Chondrocyte (in vitro differentiated cells): ENCODE measurements around the gene IQCE. TPM values are rescaled to one million over a fixed set of nuclear protein-coding genes. Genes with fewer than 3 reads are reported as not detected.

Experiments
- DNase-seq: peaks from one replicate; pipeline ENCODE4 v3.0.0; 2021; ENCODE audit warnings: mixed read lengths, low spot score
- H3K27ac Mint-ChIP-seq: one replicate; pipeline ENCODE4 v1.8.0; 2021; ENCODE audit warnings: mild to moderate bottlenecking, moderate library complexity, mixed read lengths; ENCODE audit not compliant: unreplicated experiment
- H3K27me3 Mint-ChIP-seq: 2 replicates; pipeline ENCODE4 v1.8.0; 2021; ENCODE audit warnings: low read depth, mixed read lengths
- H3K36me3 Mint-ChIP-seq: 2 replicates; pipeline ENCODE4 v1.8.0; 2021; ENCODE audit warnings: low read depth, mixed read lengths
- H3K4me1 Mint-ChIP-seq: 2 replicates; pipeline ENCODE4 v1.8.0; 2021; ENCODE audit warnings: low read depth, mild to moderate bottlenecking, mixed read lengths
- H3K4me3 Mint-ChIP-seq: one replicate; pipeline ENCODE4 v1.8.0; 2021; ENCODE audit warnings: mild to moderate bottlenecking, moderate library complexity, mixed read lengths; ENCODE audit not compliant: unreplicated experiment
- H3K9me3 Mint-ChIP-seq: 2 replicates; pipeline ENCODE4 v1.8.0; 2021; ENCODE audit warnings: low read depth, mixed read lengths
- CTCF ChIP-seq: fragments of 200-600 bp; sonication (generic); IDR thresholded peaks from 2 replicates; pipeline ENCODE4 v1.5.0; 2021; ENCODE audit warnings: antibody characterized with exemption, mild to moderate bottlenecking, moderate library complexity
- total RNA-seq: library from RNA; stranded (reverse); gene quantifications from 3 replicates; pipeline ENCODE4 v1.2.1, GENCODE V29; 2021

Gene IQCE
- total RNA-seq, 1 donor from 2014 or later, result 10.0 TPM

- H3K36me3 Mint-ChIP-seq, result no peaks in the 10 kb centered on the region
- peaks cover 35% of the 10 kb centered on the region for H3K4me1 Mint-ChIP-seq
- H3K9me3 Mint-ChIP-seq, result no peaks in the 10 kb centered on the region
- no peak for DNase-seq
- H3K27me3 Mint-ChIP-seq, result no peaks in the 10 kb centered on the region
- TF ChIP-seq CTCF, result no peak
- H3K27ac Mint-ChIP-seq, result no peak overlapping the region
- H3K4me3 Mint-ChIP-seq, result no peak overlapping the region
Measured at GRCh38 chr7:2612445-2613097, 53.8 kb downstream of the IQCE start.

GRCh38 chr7:2613098-2613930 lies 54.5 kb downstream of the IQCE start:
- no peak for TF ChIP-seq CTCF
- Mint-ChIP-seq H3K4me1 (peaks cover 40% of the 10 kb centered on the region), H3K27me3 (no peaks in the 10 kb centered on the region), H3K4me3 (no peak overlapping the region), H3K27ac (peak overlapping the region; percentile 84), H3K36me3 (no peaks in the 10 kb centered on the region), H3K9me3 (no peaks in the 10 kb centered on the region)
- DNase-seq, result no peak

- no peak for TF ChIP-seq CTCF
- DNase-seq, result no peak
- H3K36me3 Mint-ChIP-seq, result no peaks in the 10 kb centered on the region
Measured at GRCh38 chr7:2613931-2614600, 55.3 kb downstream of the IQCE start.

GRCh38 chr7:2614631-2615330 lies 56.0 kb downstream of the IQCE start:
- peak overlapping the region; percentile 24 for H3K27ac Mint-ChIP-seq
- H3K36me3 Mint-ChIP-seq, result no peaks in the 10 kb centered on the region
- H3K9me3 Mint-ChIP-seq, result no peaks in the 10 kb centered on the region
- DNase-seq, result no peak
- H3K4me1 Mint-ChIP-seq, result peaks cover 54% of the 10 kb centered on the region
- TF ChIP-seq CTCF, result no peak
- no peak overlapping the region for H3K4me3 Mint-ChIP-seq
- no peaks in the 10 kb centered on the region for H3K27me3 Mint-ChIP-seq

More at GRCh38 chr7:2613931-2614600, 55.3 kb downstream of the IQCE start:
- no peaks in the 10 kb centered on the region for H3K9me3 Mint-ChIP-seq
- H3K27me3 Mint-ChIP-seq, result no peaks in the 10 kb centered on the region
- peaks cover 47% of the 10 kb centered on the region for H3K4me1 Mint-ChIP-seq
- peak overlapping the region; percentile 84 for H3K27ac Mint-ChIP-seq
- H3K4me3 Mint-ChIP-seq, result peak overlapping the region; percentile 10
